ENCODE results near the gene SH3PXD2A. TPM values are rescaled to one million over a fixed set of nuclear protein-coding genes. Genes with fewer than 3 reads are reported as not detected.

The SH3PXD2A gene
- total RNA-seq, 4 donors from 2014 or later, result 35.0 to 54.8 (median 45.4) TPM

GRCh38 chr10:103828107-103828506, 27.3 kb downstream of the SH3PXD2A start:
- no peak for TF ChIP-seq CTCF (IDR thresholded peaks at IDR 0.05)
- TF ChIP-seq POLR2A (IDR thresholded peaks at IDR 0.05), result no peak
- intact Hi-C loops (cut with DNase I; ENCODE audit: low total_unique reads), result no loop called here
- H3K4me3 ChIP-seq (ENCODE audit: low read depth, poor library complexity, severe bottlenecking), result no peak overlapping the region
- 73 to 84% methylated on average over 4 of the region's 4 CpGs for WGBS, 2 donors
- no peak for DNase-seq (ENCODE audit: low spot score in 2 of 2)

- WGBS, 2 donors, result 92 to 98% methylated on average over 7 of the region's 7 CpGs
- H3K4me3 ChIP-seq (ENCODE audit: low read depth, poor library complexity, severe bottlenecking), result no peak overlapping the region
Measured at GRCh38 chr10:103826885-103827284, 28.5 kb downstream of the SH3PXD2A start.

GRCh38 chr10:103824281-103824680, 31.1 kb downstream of the SH3PXD2A start:
- TF ChIP-seq POLR2A (IDR thresholded peaks at IDR 0.05) (no peak), CTCF (IDR thresholded peaks at IDR 0.05) (no peak)
- H3K4me3 ChIP-seq (ENCODE audit: low read depth, poor library complexity, severe bottlenecking), result no peak overlapping the region
- no peak for DNase-seq (ENCODE audit: low spot score in 2 of 2)
- intact Hi-C loops (cut with DNase I; ENCODE audit: low total_unique reads), result no loop called here
- 34 to 51% methylated on average over 6 of the region's 6 CpGs for WGBS, 2 donors

More at GRCh38 chr10:103826885-103827284, 28.5 kb downstream of the SH3PXD2A start:
- intact Hi-C loops (cut with DNase I; ENCODE audit: low total_unique reads), result no loop called here
- TF ChIP-seq CTCF (IDR thresholded peaks at IDR 0.05), result no peak
- TF ChIP-seq POLR2A (IDR thresholded peaks at IDR 0.05), result no peak
- no peak for DNase-seq (ENCODE audit: low spot score in 2 of 2)

GRCh38 chr10:103823706-103824272, 31.6 kb downstream of the SH3PXD2A start:
- 61 to 68% methylated on average over 9 of the region's 9 CpGs for WGBS, 2 donors
- TF ChIP-seq POLR2A (IDR thresholded peaks at IDR 0.05) (no peak), CTCF (IDR thresholded peaks at IDR 0.05) (no peak)
- DNase-seq (ENCODE audit: low spot score in 2 of 2), result no peak
- H3K4me3 ChIP-seq (ENCODE audit: low read depth, poor library complexity, severe bottlenecking), result no peak overlapping the region
- intact Hi-C loops (cut with DNase I; ENCODE audit: low total_unique reads), result no loop called here

- no peak for DNase-seq (ENCODE audit: low spot score in 2 of 2)
- no peak overlapping the region for H3K4me3 ChIP-seq (ENCODE audit: low read depth, poor library complexity, severe bottlenecking)
- intact Hi-C loops (cut with DNase I; ENCODE audit: low total_unique reads), result no loop called here
- WGBS, 2 donors, result 52 to 57% methylated on average over 3 of the region's 3 CpGs
- TF ChIP-seq POLR2A (IDR thresholded peaks at IDR 0.05) (no peak), CTCF (IDR thresholded peaks at IDR 0.05) (no peak)
Measured at GRCh38 chr10:103822800-103823199, 32.6 kb downstream of the SH3PXD2A start.
